GM12872 (cell line): Measurements from ENCODE around the gene GZMA.

Experiments used
- CTCF ChIP-seq: IDR thresholded peaks from 3 replicates; pipeline ENCODE4 v1.5.1; 2011; ENCODE audit warnings: low read depth, mild to moderate bottlenecking, low read length, moderate library complexity; ENCODE audit not compliant: insufficient read depth

GZMA gene

GRCh38 chr5:55070968-55071367 lies 31.5 kb upstream of the GZMA start:
- no peak for TF ChIP-seq CTCF

GRCh38 chr5:55071413-55071812 lies 31.0 kb upstream of the GZMA start:
- no peak for TF ChIP-seq CTCF

- TF ChIP-seq CTCF = no peak
Measured at GRCh38 chr5:55072666-55073065, 29.8 kb upstream of the GZMA start.

GRCh38 chr5:55073211-55073610 lies 29.2 kb upstream of the GZMA start:
- no peak for TF ChIP-seq CTCF

GRCh38 chr5:55081541-55081940 lies 20.9 kb upstream of the GZMA start:
- TF ChIP-seq CTCF = no peak

- TF ChIP-seq CTCF = no peak
Measured at GRCh38 chr5:55096182-55096581, 6.3 kb upstream of the GZMA start.

- TF ChIP-seq CTCF = no peak
Measured at GRCh38 chr5:55096861-55097260, 5.6 kb upstream of the GZMA start.
